Thyroid gland (tissue), 4 donors: ENCODE results near the gene PRXL2A.

Experiments used
- POLR2A ChIP-seq, 2 donors: fragments of 450-650 bp; IDR thresholded peaks; one replicate each; pipeline ENCODE4 v1.6.1; 2017; ENCODE audit warnings: antibody characterized with exemption in 2 of 2, mild to moderate bottlenecking in 2 of 2, moderate library complexity in 1 of 2
- TF ChIP-seq, protein P1 (sequence below), 6 experiments: fragments of 200-600 bp in 3 of 6; fragments of 450-650 bp in 3 of 6; sonication (generic) in 3 of 6; IDR thresholded peaks; one replicate each; pipeline ENCODE4 v1.5.1; 2016 to 2019; ENCODE audit warnings: antibody characterized with exemption in 6 of 6, mild to moderate bottlenecking in 2 of 6, inconsistent platforms in 1 of 6, moderate library complexity in 1 of 6

GRCh38 chr10:80448209-80448942, 40.0 kb downstream of the PRXL2A start:
- TF ChIP-seq POLR2A (IDR thresholded peaks at IDR 0.05) = no peak
- TF ChIP-seq, protein P1, sequence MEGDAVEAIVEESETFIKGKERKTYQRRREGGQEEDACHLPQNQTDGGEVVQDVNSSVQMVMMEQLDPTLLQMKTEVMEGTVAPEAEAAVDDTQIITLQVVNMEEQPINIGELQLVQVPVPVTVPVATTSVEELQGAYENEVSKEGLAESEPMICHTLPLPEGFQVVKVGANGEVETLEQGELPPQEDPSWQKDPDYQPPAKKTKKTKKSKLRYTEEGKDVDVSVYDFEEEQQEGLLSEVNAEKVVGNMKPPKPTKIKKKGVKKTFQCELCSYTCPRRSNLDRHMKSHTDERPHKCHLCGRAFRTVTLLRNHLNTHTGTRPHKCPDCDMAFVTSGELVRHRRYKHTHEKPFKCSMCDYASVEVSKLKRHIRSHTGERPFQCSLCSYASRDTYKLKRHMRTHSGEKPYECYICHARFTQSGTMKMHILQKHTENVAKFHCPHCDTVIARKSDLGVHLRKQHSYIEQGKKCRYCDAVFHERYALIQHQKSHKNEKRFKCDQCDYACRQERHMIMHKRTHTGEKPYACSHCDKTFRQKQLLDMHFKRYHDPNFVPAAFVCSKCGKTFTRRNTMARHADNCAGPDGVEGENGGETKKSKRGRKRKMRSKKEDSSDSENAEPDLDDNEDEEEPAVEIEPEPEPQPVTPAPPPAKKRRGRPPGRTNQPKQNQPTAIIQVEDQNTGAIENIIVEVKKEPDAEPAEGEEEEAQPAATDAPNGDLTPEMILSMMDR (IDR thresholded peaks at IDR 0.05) = no peak
